ENCODE measurements around the gene ACACA. TPM values are rescaled to one million over a fixed set of nuclear protein-coding genes. Genes with fewer than 3 reads are reported as not detected.
"Not testable (repeated sequence)": the region's sequence is repeated elsewhere in the genome, so short reads cannot be mapped to it uniquely, and the experiment has no call there.

Gene ACACA
- total RNA-seq, 2 donors from 2014 or later = 37.3 to 39.1 TPM

GRCh38 chr17:37405522-37405921 lies 1.1 kb downstream of the ACACA start:
- intact Hi-C loops (cut with DNase I); DNase-seq (ENCODE audit: low spot score): not testable (repeated sequence)

- intact Hi-C loops (cut with DNase I) = no loop called here
- DNase-seq (ENCODE audit: low spot score) = no peak
Measured at GRCh38 chr17:37400505-37400904, 6.1 kb downstream of the ACACA start.

- intact Hi-C loops (cut with DNase I) = no loop called here
Measured at GRCh38 chr17:37399265-37399803, 7.3 kb downstream of the ACACA start.

GRCh38 chr17:37393352-37393751 lies 13.3 kb downstream of the ACACA start:
- intact Hi-C loops (cut with DNase I) = no loop called here
- DNase-seq (ENCODE audit: low spot score) = no peak

More at GRCh38 chr17:37399265-37399803, 7.3 kb downstream of the ACACA start:
- no peak for DNase-seq (ENCODE audit: low spot score)

GRCh38 chr17:37392024-37392590 lies 14.5 kb downstream of the ACACA start:
- DNase-seq (ENCODE audit: low spot score) = no peak
- intact Hi-C loops (cut with DNase I) = no loop called here

- intact Hi-C loops (cut with DNase I) = no loop called here
Measured at GRCh38 chr17:37391146-37391545, 15.5 kb downstream of the ACACA start.

GRCh38 chr17:37389160-37389559 lies 17.5 kb downstream of the ACACA start:
- no peak for DNase-seq (ENCODE audit: low spot score)
- intact Hi-C loops (cut with DNase I) = no loop called here

More at GRCh38 chr17:37391146-37391545, 15.5 kb downstream of the ACACA start:
- DNase-seq (ENCODE audit: low spot score) = no peak

GRCh38 chr17:37388266-37388665 lies 18.4 kb downstream of the ACACA start:
- no peak for DNase-seq (ENCODE audit: low spot score)
- intact Hi-C loops (cut with DNase I) = no loop called here

GRCh38 chr17:37386462-37386861 lies 20.2 kb downstream of the ACACA start:
- no peak for DNase-seq (ENCODE audit: low spot score)
- intact Hi-C loops (cut with DNase I) = no loop called here

- DNase-seq (ENCODE audit: low spot score) = no peak
- intact Hi-C loops (cut with DNase I) = no loop called here
Measured at GRCh38 chr17:37385474-37385990, 21.1 kb downstream of the ACACA start.

GRCh38 chr17:37384560-37385149 lies 22.0 kb downstream of the ACACA start:
- intact Hi-C loops (cut with DNase I) = no loop called here
- no peak for DNase-seq (ENCODE audit: low spot score)

GRCh38 chr17:37382056-37382455 lies 24.6 kb downstream of the ACACA start:
- intact Hi-C loops (cut with DNase I) = no loop called here
- DNase-seq (ENCODE audit: low spot score) = no peak

- DNase-seq (ENCODE audit: low spot score) = no peak
- intact Hi-C loops (cut with DNase I) = no loop called here
Measured at GRCh38 chr17:37375706-37376105, 30.9 kb downstream of the ACACA start, which contains the start of gene C17orf78. C17orf78 (plus strand) TSS chr17:37375985; CDS start chr17:37376093, 108 bp downstream.

GRCh38 chr17:37373530-37374159 lies 33.0 kb downstream of the ACACA start:
- no peak for DNase-seq (ENCODE audit: low spot score)
- intact Hi-C loops (cut with DNase I) = no loop called here

GRCh38 chr17:37368577-37368976 lies 38.1 kb downstream of the ACACA start:
- no peak for DNase-seq (ENCODE audit: low spot score)
- intact Hi-C loops (cut with DNase I) = no loop called here

GRCh38 chr17:37365589-37365988 lies 41.0 kb downstream of the ACACA start:
- intact Hi-C loops (cut with DNase I) = no loop called here
- no peak for DNase-seq (ENCODE audit: low spot score)

- intact Hi-C loops (cut with DNase I) = loop anchor here in 1 of 2 donors (5.0 kb wide), 1 partner anchor 764 kb away; no protein-coding TSS in a partner anchor
- no peak for DNase-seq (ENCODE audit: low spot score)
Measured at GRCh38 chr17:37361543-37361942, 45.1 kb downstream of the ACACA start.

GRCh38 chr17:37360632-37361031 lies 46.0 kb downstream of the ACACA start:
- no peak for DNase-seq (ENCODE audit: low spot score)

GRCh38 chr17:37359682-37360188 lies 46.9 kb downstream of the ACACA start:
- no peak for DNase-seq (ENCODE audit: low spot score)
- intact Hi-C loops (cut with DNase I) = loop anchor here in 1 of 2 donors (5.0 kb wide), 1 partner anchor 762 kb away; no protein-coding TSS in a partner anchor

More at GRCh38 chr17:37360632-37361031, 46.0 kb downstream of the ACACA start:
- intact Hi-C loops (cut with DNase I) = loop anchor here in 1 of 2 donors (5.0 kb wide), 1 partner anchor 763 kb away; no protein-coding TSS in a partner anchor

All from posterior vena cava (tissue), 2 donors.